ENCODE data around the gene SPO11. TPM values are rescaled to one million over a fixed set of nuclear protein-coding genes. Genes with fewer than 3 reads are reported as not detected.
A peak's percentile ranks its signal among the peaks of the same experiment; 100 is the strongest.

The SPO11 gene
- polyA plus RNA-seq, 1 donor (not counting 4 experiments of a cell fraction or from before 2014, with no cell fraction given), result not detected

- TF ChIP-seq EZH2 (IDR thresholded peaks at IDR 0.05; ENCODE audit: low read length), result no peak
- TF ChIP-seq, protein P1, sequence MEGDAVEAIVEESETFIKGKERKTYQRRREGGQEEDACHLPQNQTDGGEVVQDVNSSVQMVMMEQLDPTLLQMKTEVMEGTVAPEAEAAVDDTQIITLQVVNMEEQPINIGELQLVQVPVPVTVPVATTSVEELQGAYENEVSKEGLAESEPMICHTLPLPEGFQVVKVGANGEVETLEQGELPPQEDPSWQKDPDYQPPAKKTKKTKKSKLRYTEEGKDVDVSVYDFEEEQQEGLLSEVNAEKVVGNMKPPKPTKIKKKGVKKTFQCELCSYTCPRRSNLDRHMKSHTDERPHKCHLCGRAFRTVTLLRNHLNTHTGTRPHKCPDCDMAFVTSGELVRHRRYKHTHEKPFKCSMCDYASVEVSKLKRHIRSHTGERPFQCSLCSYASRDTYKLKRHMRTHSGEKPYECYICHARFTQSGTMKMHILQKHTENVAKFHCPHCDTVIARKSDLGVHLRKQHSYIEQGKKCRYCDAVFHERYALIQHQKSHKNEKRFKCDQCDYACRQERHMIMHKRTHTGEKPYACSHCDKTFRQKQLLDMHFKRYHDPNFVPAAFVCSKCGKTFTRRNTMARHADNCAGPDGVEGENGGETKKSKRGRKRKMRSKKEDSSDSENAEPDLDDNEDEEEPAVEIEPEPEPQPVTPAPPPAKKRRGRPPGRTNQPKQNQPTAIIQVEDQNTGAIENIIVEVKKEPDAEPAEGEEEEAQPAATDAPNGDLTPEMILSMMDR (optimal IDR thresholded peaks at IDR 0.05 in 1 of 3, IDR thresholded peaks at IDR 0.05 in 1 of 3, conservative IDR thresholded peaks at IDR 0.05 in 1 of 3; ENCODE audit: extremely low read depth in 1 of 3, insufficient read depth in 2 of 3, low read length in 3 of 3), result no peak
Measured at GRCh38 chr20:57330998-57331397, 1.4 kb downstream of the SPO11 start.

GRCh38 chr20:57332105-57333089 lies 2.8 kb downstream of the SPO11 start:
- H3K9ac ChIP-seq (ENCODE audit: control insufficient read depth, extremely low read depth, insufficient read depth, low read length), result no peak overlapping the region
- no peaks in the 10 kb centered on the region for H3K4me1 ChIP-seq (ENCODE audit: control insufficient read depth, extremely low read depth, insufficient read depth, low read length)
- FAIRE-seq (no peak), DNase-seq (ENCODE audit: low read depth, low spot score) (no peak)
- H3K79me2 ChIP-seq (ENCODE audit: control insufficient read depth, insufficient read depth, low read length), result no peaks in the 10 kb centered on the region
- no peak overlapping the region for H2AFZ ChIP-seq (ENCODE audit: control insufficient read depth, low read length)
- H4K20me1 ChIP-seq (ENCODE audit: control insufficient read depth, extremely low read depth, insufficient read depth, low read length), result no peaks in the 10 kb centered on the region
- H3K4me3 ChIP-seq (ENCODE audit: control insufficient read depth in 2 of 3, extremely low read depth in 1 of 3, insufficient read depth in 2 of 3, low read depth in 1 of 3, low read length in 3 of 3), result no peak overlapping the region
- H3K27me3 ChIP-seq (ENCODE audit: control insufficient read depth, extremely low read depth, insufficient read depth, low read length), result peaks cover 19% of the 10 kb centered on the region
- no peaks in the 10 kb centered on the region for H3K36me3 ChIP-seq (ENCODE audit: control insufficient read depth in 2 of 2, extremely low read depth in 1 of 2, insufficient read depth in 2 of 2, low read length in 2 of 2)
- H3K9me1 ChIP-seq (ENCODE audit: control insufficient read depth, extremely low read depth, insufficient read depth, low read length), result no peaks in the 10 kb centered on the region
- no peak overlapping the region for H3K4me2 ChIP-seq (ENCODE audit: control insufficient read depth, extremely low read depth, insufficient read depth, low read depth, low read length)
- H3K9me3 ChIP-seq (ENCODE audit: control insufficient read depth, low read depth, low read length), result no peaks in the 10 kb centered on the region
- TF ChIP-seq, protein P1 (optimal IDR thresholded peaks at IDR 0.05 in 1 of 3, IDR thresholded peaks at IDR 0.05 in 1 of 3, conservative IDR thresholded peaks at IDR 0.05 in 1 of 3; ENCODE audit: extremely low read depth in 1 of 3, insufficient read depth in 2 of 3, low read length in 3 of 3), result peak; percentile 49 to 59 (median 52)
- no peak for TF ChIP-seq EZH2 (IDR thresholded peaks at IDR 0.05; ENCODE audit: low read length)
- H3K27ac ChIP-seq (ENCODE audit: control insufficient read depth, insufficient read depth, low read length), result no peak overlapping the region
- dilution Hi-C loops (cut with MboI; ENCODE audit: extremely low pct_ligation_motif_present, low sequenced_read_pairs), result loop anchor here (25.0 kb wide), 1 partner anchor 245 kb away; no protein-coding TSS in a partner anchor

More at GRCh38 chr20:57330998-57331397, 1.4 kb downstream of the SPO11 start:
- Histone ChIP-seq H3K9me1 (ENCODE audit: control insufficient read depth, extremely low read depth, insufficient read depth, low read length) (no peaks in the 10 kb centered on the region), H3K36me3 (ENCODE audit: control insufficient read depth in 2 of 2, extremely low read depth in 1 of 2, insufficient read depth in 2 of 2, low read length in 2 of 2) (no peaks in the 10 kb centered on the region), H3K9me3 (ENCODE audit: control insufficient read depth, low read depth, low read length) (no peaks in the 10 kb centered on the region), H3K4me1 (ENCODE audit: control insufficient read depth, extremely low read depth, insufficient read depth, low read length) (peaks cover 13% of the 10 kb centered on the region), H3K4me3 (ENCODE audit: control insufficient read depth in 2 of 3, extremely low read depth in 1 of 3, insufficient read depth in 2 of 3, low read depth in 1 of 3, low read length in 3 of 3) (no peak overlapping the region), H2AFZ (ENCODE audit: control insufficient read depth, low read length) (no peak overlapping the region), H3K27me3 (ENCODE audit: control insufficient read depth, extremely low read depth, insufficient read depth, low read length) (peaks cover 19% of the 10 kb centered on the region), H3K4me2 (ENCODE audit: control insufficient read depth, extremely low read depth, insufficient read depth, low read depth, low read length) (no peak overlapping the region), H3K27ac (ENCODE audit: control insufficient read depth, insufficient read depth, low read length) (no peak overlapping the region), H3K9ac (ENCODE audit: control insufficient read depth, extremely low read depth, insufficient read depth, low read length) (no peak overlapping the region), H3K79me2 (ENCODE audit: control insufficient read depth, insufficient read depth, low read length) (no peaks in the 10 kb centered on the region), H4K20me1 (ENCODE audit: control insufficient read depth, extremely low read depth, insufficient read depth, low read length) (peaks cover 4% of the 10 kb centered on the region)
- DNase-seq (ENCODE audit: low read depth, low spot score) (no peak), FAIRE-seq (no peak)
- dilution Hi-C loops (cut with MboI; ENCODE audit: extremely low pct_ligation_motif_present, low sequenced_read_pairs), result loop anchor here (25.0 kb wide), 1 partner anchor 244 kb away; no protein-coding TSS in a partner anchor
